ENCODE measurements around the gene SLC52A1.
A peak's percentile ranks its signal among the peaks of the same experiment; 100 is the strongest.
"Not testable (repeated sequence)": the region's sequence is repeated elsewhere in the genome, so short reads cannot be mapped to it uniquely, and the experiment has no call there.

The SLC52A1 gene

GRCh38 chr17:5035315-5035714, at the start of gene SLC52A1:
Gene SLC52A1, minus strand, starts transcription at chr17:5035426. Its CDS starts 820 bp downstream, at chr17:5034606.
- DNase-seq = no peak

- DNase-seq = no peak
Observed at GRCh38 chr17:5080591-5080990, 45.4 kb upstream of the SLC52A1 start.

GRCh38 chr17:5078106-5079028, 43.1 kb upstream of the SLC52A1 start, which contains the start of gene ZFP3:
Gene ZFP3, plus strand, starts transcription at chr17:5078467. Its CDS starts 13,038 bp downstream, at chr17:5091505.
- DNase-seq = peak; percentile 90

- DNase-seq = no peak
Observed at GRCh38 chr17:5077781-5078105, 42.5 kb upstream of the SLC52A1 start.

- DNase-seq = not testable (repeated sequence)
Observed at GRCh38 chr17:5077275-5077674, 42.0 kb upstream of the SLC52A1 start.

- DNase-seq = not testable (repeated sequence)
Observed at GRCh38 chr17:5075472-5075871, 40.2 kb upstream of the SLC52A1 start.

GRCh38 chr17:5069724-5070123, 34.5 kb upstream of the SLC52A1 start:
- no peak for DNase-seq

GRCh38 chr17:5068236-5068635, 33.0 kb upstream of the SLC52A1 start:
- DNase-seq = no peak

- no peak for DNase-seq
Observed at GRCh38 chr17:5065227-5065744, 30.1 kb upstream of the SLC52A1 start.

- DNase-seq = no peak
Observed at GRCh38 chr17:5055543-5055942, 20.3 kb upstream of the SLC52A1 start.

- DNase-seq = peak; percentile 67
Observed at GRCh38 chr17:5050278-5050677, 15.1 kb upstream of the SLC52A1 start.

GRCh38 chr17:5049314-5049841, 14.2 kb upstream of the SLC52A1 start:
- DNase-seq = no peak

GRCh38 chr17:5047446-5047845, 12.2 kb upstream of the SLC52A1 start:
- no peak for DNase-seq

GRCh38 chr17:5045496-5045895, 10.3 kb upstream of the SLC52A1 start:
- DNase-seq = no peak

- no peak for DNase-seq
Observed at GRCh38 chr17:5044630-5045029, 9.4 kb upstream of the SLC52A1 start.

- DNase-seq = no peak
Observed at GRCh38 chr17:5043524-5043923, 8.3 kb upstream of the SLC52A1 start.

GRCh38 chr17:5042157-5043022, 7.2 kb upstream of the SLC52A1 start:
- no peak for DNase-seq

GRCh38 chr17:5034651-5035050, 575 bp downstream of the SLC52A1 start:
- no peak for DNase-seq

- DNase-seq = no peak
Observed at GRCh38 chr17:5034063-5034462, 1.2 kb downstream of the SLC52A1 start.

- no peak for DNase-seq
Observed at GRCh38 chr17:5033352-5034015, 1.7 kb downstream of the SLC52A1 start.

- DNase-seq = no peak
Observed at GRCh38 chr17:5032865-5033264, 2.4 kb downstream of the SLC52A1 start.

GRCh38 chr17:5031365-5032082, 3.7 kb downstream of the SLC52A1 start:
- peak; percentile 86 for DNase-seq

All from left hindlimb (tissue), 1 donor.